Measurements from ENCODE around the gene PGM2L1. TPM values are rescaled to one million over a fixed set of nuclear protein-coding genes. Genes with fewer than 3 reads are reported as not detected.

PGM2L1 gene
- total and polyA plus RNA-seq, 2 donors (not counting 1 experiment from before 2014, with no cell fraction given) = 1.6 to 8.4 TPM

DNA sequence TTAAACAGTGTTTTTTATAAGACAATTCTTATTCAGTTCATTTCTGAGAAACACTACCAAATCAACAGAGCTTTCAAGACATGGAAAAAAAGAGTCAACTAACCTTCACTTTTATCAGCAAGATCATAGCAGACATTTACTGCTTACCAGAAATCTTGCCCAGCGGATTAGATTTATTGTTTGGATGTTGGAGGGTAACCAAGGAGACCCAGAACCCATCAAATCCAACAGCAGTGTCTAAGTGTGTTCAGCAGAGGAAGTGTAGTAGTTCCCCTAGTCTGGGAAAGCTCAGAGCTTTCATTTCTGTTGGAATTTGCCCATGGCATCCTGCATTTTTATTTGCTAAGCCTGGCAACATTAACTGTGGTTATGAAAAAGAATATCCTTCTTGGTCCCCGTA lies 2.4 kb upstream of the PGM2L1 start:
- CTCF ChIA-PET = interaction anchor here (3.2 to 3.8 kb wide), 2 partner anchors 11 to 49 kb away, joined by 27 to 31 read pairs; no protein-coding TSS in a partner anchor

More for the DNA sequence above, 2.4 kb upstream of the PGM2L1 start:
- H3K4me3 Mint-ChIP-seq = no peak overlapping the region
- Histone ChIP-seq H3K36me3 (replicated peaks in 1 of 2; ENCODE audit: control extremely low read depth in 1 of 2, control insufficient read depth in 1 of 2, extremely low read depth in 1 of 2, insufficient read depth in 2 of 2, low read length in 1 of 2) (no peaks in the 10 kb centered on the region), H3K9ac (ENCODE audit: low read length) (no peak overlapping the region), H3K4me1 (ENCODE audit: control insufficient read depth in 2 of 2, insufficient read depth in 2 of 2, low read length in 2 of 2) (peaks cover 10% of the 10 kb centered on the region in 2 donors), H3K27ac (ENCODE audit: low read length in 2 of 2) (no peak overlapping the region), H4K20me1 (ENCODE audit: control insufficient read depth, insufficient read depth, low read length, poor library complexity, severe bottlenecking) (no peaks in the 10 kb centered on the region), H3K9me3 (ENCODE audit: control extremely low read depth in 1 of 3, control insufficient read depth in 2 of 3, insufficient read depth in 1 of 3, low read length in 2 of 3) (no peaks in the 10 kb centered on the region), H2AFZ (ENCODE audit: insufficient read depth, low read depth, low read length, poor library complexity, severe bottlenecking) (no peak overlapping the region), H3K27me3 (replicated peaks in 1 of 4; ENCODE audit: control extremely low read depth in 1 of 4, control insufficient read depth in 3 of 4, insufficient read depth in 4 of 4, low read length in 3 of 4) (no peaks in the 10 kb centered on the region), H3K4me3 (ENCODE audit: control extremely low read depth in 1 of 5, extremely low read depth in 1 of 5, insufficient read depth in 1 of 5, low read depth in 2 of 5, low read length in 4 of 5) (no peak overlapping the region), H3K79me2 (ENCODE audit: control insufficient read depth, insufficient read depth, low read length) (no peaks in the 10 kb centered on the region), H3K4me2 (replicated peaks; ENCODE audit: low read depth, low read length, poor library complexity, severe bottlenecking) (no peak overlapping the region)
- DNase-seq (no peak), ATAC-seq (ENCODE audit: low read depth) (no peak)
- TF ChIP-seq, protein P1, sequence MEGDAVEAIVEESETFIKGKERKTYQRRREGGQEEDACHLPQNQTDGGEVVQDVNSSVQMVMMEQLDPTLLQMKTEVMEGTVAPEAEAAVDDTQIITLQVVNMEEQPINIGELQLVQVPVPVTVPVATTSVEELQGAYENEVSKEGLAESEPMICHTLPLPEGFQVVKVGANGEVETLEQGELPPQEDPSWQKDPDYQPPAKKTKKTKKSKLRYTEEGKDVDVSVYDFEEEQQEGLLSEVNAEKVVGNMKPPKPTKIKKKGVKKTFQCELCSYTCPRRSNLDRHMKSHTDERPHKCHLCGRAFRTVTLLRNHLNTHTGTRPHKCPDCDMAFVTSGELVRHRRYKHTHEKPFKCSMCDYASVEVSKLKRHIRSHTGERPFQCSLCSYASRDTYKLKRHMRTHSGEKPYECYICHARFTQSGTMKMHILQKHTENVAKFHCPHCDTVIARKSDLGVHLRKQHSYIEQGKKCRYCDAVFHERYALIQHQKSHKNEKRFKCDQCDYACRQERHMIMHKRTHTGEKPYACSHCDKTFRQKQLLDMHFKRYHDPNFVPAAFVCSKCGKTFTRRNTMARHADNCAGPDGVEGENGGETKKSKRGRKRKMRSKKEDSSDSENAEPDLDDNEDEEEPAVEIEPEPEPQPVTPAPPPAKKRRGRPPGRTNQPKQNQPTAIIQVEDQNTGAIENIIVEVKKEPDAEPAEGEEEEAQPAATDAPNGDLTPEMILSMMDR (IDR thresholded peaks at IDR 0.05) = no peak
- no peak for TF ChIP-seq EZH2 (IDR thresholded peaks at IDR 0.05; ENCODE audit: borderline replicate concordance, insufficient read depth, low read depth, low read length, poor library complexity, severe bottlenecking)
- intact Hi-C loops (cut with micrococcal nuclease) = no loop called here
- no CpG with 5 or more reads among the region's 2 CpGs for WGBS (ENCODE audit: insufficient coverage)
- peaks cover 13% of the 10 kb centered on the region for H3K4me1 Mint-ChIP-seq
- POLR2A ChIA-PET = interaction anchor here (0.7 kb wide), 1 partner anchor 92 kb away, joined by 3 read pairs; no protein-coding TSS in a partner anchor
- H3K27me3 Mint-ChIP-seq = no peaks in the 10 kb centered on the region
- H3K9me3 Mint-ChIP-seq (ENCODE audit: insufficient read depth) = no peaks in the 10 kb centered on the region
- no peak overlapping the region for H3K27ac Mint-ChIP-seq

All from B cell (primary cell).